ENCODE measurements around the gene ENO1.

- TF ChIP-seq CTCF (IDR thresholded peaks at IDR 0.05) (no peak), POLR2A (IDR thresholded peaks at IDR 0.05) (no peak), EP300 (IDR thresholded peaks at IDR 0.05) (no peak)
These were observed 24.3 kb upstream of the ENO1 start for GRCh38 chr1:8902765-8903164.

Measured in sigmoid colon (tissue), 4 donors.